HFFc6 (cell line): ENCODE results near the gene FGF14. TPM values are rescaled to one million over a fixed set of nuclear protein-coding genes. Genes with fewer than 3 reads are reported as not detected.

Source experiments
- DNase-seq: peaks from one replicate; pipeline ENCODE4 v3.0.0-alpha.2; 2018
- H3K27ac Mint-ChIP-seq: 2 replicates; pipeline ENCODE4 v1.8.0; 2020; ENCODE audit warnings: mild to moderate bottlenecking, mixed read lengths
- H3K27me3 Mint-ChIP-seq: 2 replicates; pipeline ENCODE4 v1.8.0; 2021; ENCODE audit warnings: mild to moderate bottlenecking, moderate library complexity, mixed read lengths; ENCODE audit not compliant: insufficient read depth
- H3K36me3 Mint-ChIP-seq: 2 replicates; pipeline ENCODE4 v1.8.0; 2021; ENCODE audit warnings: low read depth, mixed read lengths
- H3K4me1 Mint-ChIP-seq: 2 replicates; pipeline ENCODE4 v1.8.0; 2020; ENCODE audit warnings: low read depth, mixed read lengths
- H3K4me3 Mint-ChIP-seq: 2 replicates; pipeline ENCODE4 v1.8.0; 2020; ENCODE audit warnings: mild to moderate bottlenecking, moderate library complexity, mixed read lengths
- H3K9me3 Mint-ChIP-seq: 2 replicates; pipeline ENCODE4 v1.8.0; 2020; ENCODE audit warnings: mild to moderate bottlenecking, mixed read lengths
- CTCF ChIP-seq: fragments of 200-600 bp; sonication (generic); IDR thresholded peaks from 2 replicates; pipeline ENCODE4 v1.5.0; 2021; ENCODE audit warnings: antibody characterized with exemption, mild to moderate bottlenecking
- total RNA-seq, 6 experiments: library from RNA; stranded (reverse); fragmentation: NEBNext Ultra II Directional; extraction: Animal tissue kit (Norgen Biotek cat#: 25700); gene quantifications; 2 replicates in 1 of 6; 3 replicates in 5 of 6; pipeline ENCODE4 v1.2.3, GENCODE V29; 2021

FGF14 gene
- total RNA-seq, 6 experiments from 2014 or later, result 0.02 to 0.03 TPM; not detected in 4

- no peak for DNase-seq
- no peaks in the 10 kb centered on the region for H3K27me3 Mint-ChIP-seq
- no peaks in the 10 kb centered on the region for H3K4me1 Mint-ChIP-seq
- no peak overlapping the region for H3K27ac Mint-ChIP-seq
- peaks cover 29% of the 10 kb centered on the region for H3K9me3 Mint-ChIP-seq
- TF ChIP-seq CTCF, result no peak
- no peaks in the 10 kb centered on the region for H3K36me3 Mint-ChIP-seq
- H3K4me3 Mint-ChIP-seq, result no peak overlapping the region
Measured at GRCh38 chr13:102237230-102237629, 164.6 kb downstream of the FGF14 start.

GRCh38 chr13:102236830-102237229 lies 165.0 kb downstream of the FGF14 start:
- Mint-ChIP-seq H3K4me1 (no peaks in the 10 kb centered on the region), H3K27ac (no peak overlapping the region), H3K36me3 (no peaks in the 10 kb centered on the region), H3K27me3 (no peaks in the 10 kb centered on the region), H3K9me3 (peaks cover 28% of the 10 kb centered on the region), H3K4me3 (no peak overlapping the region)
- no peak for DNase-seq
- TF ChIP-seq CTCF, result no peak

- TF ChIP-seq CTCF, result no peak
- H3K27me3 Mint-ChIP-seq, result no peaks in the 10 kb centered on the region
- H3K4me3 Mint-ChIP-seq, result no peak overlapping the region
- H3K4me1 Mint-ChIP-seq, result no peaks in the 10 kb centered on the region
- no peak overlapping the region for H3K27ac Mint-ChIP-seq
- no peak for DNase-seq
- H3K36me3 Mint-ChIP-seq, result no peaks in the 10 kb centered on the region
- peaks cover 32% of the 10 kb centered on the region for H3K9me3 Mint-ChIP-seq
Measured at GRCh38 chr13:102236341-102236740, 165.5 kb downstream of the FGF14 start.

GRCh38 chr13:102235689-102236088 lies 166.2 kb downstream of the FGF14 start:
- Mint-ChIP-seq H3K9me3 (peaks cover 32% of the 10 kb centered on the region), H3K4me1 (no peaks in the 10 kb centered on the region), H3K4me3 (no peak overlapping the region), H3K36me3 (no peaks in the 10 kb centered on the region), H3K27ac (no peak overlapping the region), H3K27me3 (no peaks in the 10 kb centered on the region)
- TF ChIP-seq CTCF, result no peak
- DNase-seq, result no peak

GRCh38 chr13:102234618-102235017 lies 167.2 kb downstream of the FGF14 start:
- H3K27ac Mint-ChIP-seq, result no peak overlapping the region
- H3K36me3 Mint-ChIP-seq, result no peaks in the 10 kb centered on the region
- H3K4me1 Mint-ChIP-seq, result no peaks in the 10 kb centered on the region
- no peaks in the 10 kb centered on the region for H3K27me3 Mint-ChIP-seq
- no peak for DNase-seq
- TF ChIP-seq CTCF, result no peak
- peaks cover 26% of the 10 kb centered on the region for H3K9me3 Mint-ChIP-seq
- H3K4me3 Mint-ChIP-seq, result no peak overlapping the region
